Neural progenitor cell (in vitro differentiated cells): ENCODE measurements around the gene CDRT15.

Source experiments
- CTCF ChIP-seq: fragments of 200-600 bp; sonication (generic); IDR thresholded peaks from 2 replicates; pipeline ENCODE4 v1.5.1; 2017; ENCODE audit warnings: antibody characterized with exemption, mild to moderate bottlenecking
- EZH2 ChIP-seq: fragments of 200-600 bp; sonication (generic); IDR thresholded peaks from 2 replicates; pipeline ENCODE4 v1.6.1; 2017; ENCODE audit warnings: antibody characterized with exemption, mild to moderate bottlenecking, moderate library complexity
- EZH2phosphoT487 ChIP-seq: fragments of 200-600 bp; sonication (generic); IDR thresholded peaks from 2 replicates; pipeline ENCODE4 v1.6.1; 2017; ENCODE audit warnings: antibody characterized with exemption

GRCh38 chr17:14198575-14198974 lies 38.1 kb downstream of the CDRT15 start:
- TF ChIP-seq CTCF, result no peak
- no peak for TF ChIP-seq EZH2
- TF ChIP-seq EZH2phosphoT487, result no peak
